Measurements from ENCODE around the gene RUNX1. TPM values are rescaled to one million over a fixed set of nuclear protein-coding genes. Genes with fewer than 3 reads are reported as not detected.

RUNX1 gene
- total RNA-seq, 2 donors from 2014 or later, result 21.3 to 23.0 TPM

- no peaks in the 10 kb centered on the region for H3K36me3 ChIP-seq
- peak overlapping the region; percentile 79 to 98 for H3K9ac ChIP-seq (ENCODE audit: low read depth in 2 of 2, low read length in 2 of 2)
- intact Hi-C loops (cut with DNase I), result loop anchor here (5.0 kb wide), 1 partner anchor 91 kb away; no protein-coding TSS in a partner anchor
- H3K9me3 ChIP-seq, result no peaks in the 10 kb centered on the region
- peak; percentile 75 for DNase-seq
- peaks cover 9% of the 10 kb centered on the region for H3K4me1 ChIP-seq
- peak overlapping the region; percentile 62 for H3K4me3 ChIP-seq
- peaks cover 19% of the 10 kb centered on the region for H3K27me3 ChIP-seq
- peak overlapping the region; percentile 98 for H3K27ac ChIP-seq
- TF ChIP-seq CTCF (IDR thresholded peaks at IDR 0.05), result no peak
Observed at GRCh38 chr21:34887725-34888568, 161.2 kb downstream of the RUNX1 start.

GRCh38 chr21:34887105-34887442, 162.0 kb downstream of the RUNX1 start:
- Histone ChIP-seq H3K27ac (peak overlapping the region; percentile 98), H3K9me3 (no peaks in the 10 kb centered on the region), H3K9ac (ENCODE audit: low read depth in 2 of 2, low read length in 2 of 2) (peak overlapping the region; percentile 96 to 98), H3K36me3 (no peaks in the 10 kb centered on the region), H3K27me3 (peaks cover 19% of the 10 kb centered on the region), H3K4me3 (peak overlapping the region; percentile 62), H3K4me1 (peaks cover 9% of the 10 kb centered on the region)
- intact Hi-C loops (cut with DNase I), result loop anchor here (5.0 kb wide), 1 partner anchor 90 kb away; no protein-coding TSS in a partner anchor
- TF ChIP-seq CTCF (IDR thresholded peaks at IDR 0.05), result no peak
- DNase-seq, result peak; percentile 37

GRCh38 chr21:34886240-34887104, 162.6 kb downstream of the RUNX1 start:
- peak overlapping the region; percentile 62 for H3K4me3 ChIP-seq
- peaks cover 13% of the 10 kb centered on the region for H3K27me3 ChIP-seq
- H3K9me3 ChIP-seq, result no peaks in the 10 kb centered on the region
- DNase-seq, result peak; percentile 80
- no peak for TF ChIP-seq CTCF (IDR thresholded peaks at IDR 0.05)
- peak overlapping the region; percentile 96 to 98 for H3K9ac ChIP-seq (ENCODE audit: low read depth in 2 of 2, low read length in 2 of 2)
- H3K36me3 ChIP-seq, result no peaks in the 10 kb centered on the region
- H3K27ac ChIP-seq, result peak overlapping the region; percentile 98
- H3K4me1 ChIP-seq, result peaks cover 8% of the 10 kb centered on the region
- intact Hi-C loops (cut with DNase I), result loop anchor here (5.0 kb wide), 1 partner anchor 89 kb away; no protein-coding TSS in a partner anchor

GRCh38 chr21:34885626-34886239, 163.4 kb downstream of the RUNX1 start:
- Histone ChIP-seq H3K4me1 (peaks cover under 1% of the 10 kb centered on the region), H3K36me3 (no peaks in the 10 kb centered on the region), H3K9me3 (no peaks in the 10 kb centered on the region), H3K4me3 (peak overlapping the region; percentile 62), H3K27ac (peak overlapping the region; percentile 98), H3K9ac (ENCODE audit: low read depth in 2 of 2, low read length in 2 of 2) (peak overlapping the region; percentile 68 to 98), H3K27me3 (peaks cover 6% of the 10 kb centered on the region)
- DNase-seq, result no peak
- intact Hi-C loops (cut with DNase I), result loop anchor here (5.0 kb wide), 1 partner anchor 88 kb away; no protein-coding TSS in a partner anchor
- TF ChIP-seq CTCF (IDR thresholded peaks at IDR 0.05), result no peak

- Histone ChIP-seq H3K27ac (peak overlapping the region; percentile 98), H3K4me1 (no peaks in the 10 kb centered on the region)
Observed at GRCh38 chr21:34885125-34885524, 164.0 kb downstream of the RUNX1 start.

More at GRCh38 chr21:34885125-34885524, 164.0 kb downstream of the RUNX1 start:
- intact Hi-C loops (cut with DNase I), result loop anchor here (5.0 kb wide), 1 partner anchor 88 kb away; no protein-coding TSS in a partner anchor
- Histone ChIP-seq H3K36me3 (no peaks in the 10 kb centered on the region), H3K27me3 (peaks cover under 1% of the 10 kb centered on the region), H3K4me3 (peak overlapping the region; percentile 62), H3K9me3 (no peaks in the 10 kb centered on the region), H3K9ac (ENCODE audit: low read depth in 2 of 2, low read length in 2 of 2) (peak overlapping the region; percentile 50 to 98)
- no peak for TF ChIP-seq CTCF (IDR thresholded peaks at IDR 0.05)
- DNase-seq, result peak; percentile 29
